Measurements from ENCODE around the gene TNXB. TPM values are rescaled to one million over a fixed set of nuclear protein-coding genes. Genes with fewer than 3 reads are reported as not detected.

TNXB gene
- polyA plus RNA-seq, 3 donors, result 4.3 to 5.6 (median 4.3) TPM

DNA sequence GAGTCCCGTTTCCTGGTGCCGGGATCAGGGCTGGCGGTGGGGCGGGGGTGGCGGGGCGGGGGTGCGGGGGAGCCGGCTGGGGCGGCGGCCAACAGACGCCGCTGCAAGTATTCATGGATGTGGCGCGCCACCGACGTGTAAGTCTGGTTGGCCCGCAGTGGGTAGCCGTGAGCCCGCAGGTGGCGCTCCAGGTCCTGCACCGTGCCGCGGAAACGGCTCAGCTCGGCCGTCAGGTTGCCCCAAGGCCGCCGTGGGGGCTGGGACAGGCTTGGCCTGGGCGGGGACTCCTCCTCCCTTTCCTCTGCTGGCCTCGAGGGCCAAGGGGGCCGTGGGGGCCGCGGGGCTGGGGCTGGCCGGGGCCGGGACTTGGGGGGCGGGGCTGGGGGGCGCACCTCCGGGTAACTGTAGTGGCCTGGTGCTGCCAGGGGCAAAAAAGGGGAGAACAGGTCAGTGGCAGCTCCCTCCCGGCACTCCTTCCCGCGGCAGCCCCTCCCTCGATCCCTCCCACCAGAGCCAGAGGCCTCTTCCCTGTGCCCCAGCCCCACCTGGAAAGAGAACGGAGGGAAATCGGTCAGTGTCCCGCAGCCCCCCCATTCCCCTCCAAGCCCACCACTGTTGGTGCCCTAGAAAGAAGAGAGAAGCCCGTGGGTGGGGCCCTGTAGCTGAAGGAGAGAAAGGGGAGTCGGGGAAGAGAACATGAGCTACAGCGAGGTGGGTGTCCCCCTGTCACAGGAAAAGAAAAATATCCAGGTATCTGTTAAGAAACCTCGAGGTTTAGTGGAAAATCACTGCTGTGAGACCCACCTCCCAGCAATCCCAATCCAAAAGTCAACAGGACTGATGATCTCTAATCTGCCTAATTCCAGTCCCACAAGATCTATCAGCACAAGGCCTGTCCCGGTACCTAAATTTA is 21.3 kb downstream of the TNXB start:
- peak; percentile 68 for DNase-seq

DNA sequence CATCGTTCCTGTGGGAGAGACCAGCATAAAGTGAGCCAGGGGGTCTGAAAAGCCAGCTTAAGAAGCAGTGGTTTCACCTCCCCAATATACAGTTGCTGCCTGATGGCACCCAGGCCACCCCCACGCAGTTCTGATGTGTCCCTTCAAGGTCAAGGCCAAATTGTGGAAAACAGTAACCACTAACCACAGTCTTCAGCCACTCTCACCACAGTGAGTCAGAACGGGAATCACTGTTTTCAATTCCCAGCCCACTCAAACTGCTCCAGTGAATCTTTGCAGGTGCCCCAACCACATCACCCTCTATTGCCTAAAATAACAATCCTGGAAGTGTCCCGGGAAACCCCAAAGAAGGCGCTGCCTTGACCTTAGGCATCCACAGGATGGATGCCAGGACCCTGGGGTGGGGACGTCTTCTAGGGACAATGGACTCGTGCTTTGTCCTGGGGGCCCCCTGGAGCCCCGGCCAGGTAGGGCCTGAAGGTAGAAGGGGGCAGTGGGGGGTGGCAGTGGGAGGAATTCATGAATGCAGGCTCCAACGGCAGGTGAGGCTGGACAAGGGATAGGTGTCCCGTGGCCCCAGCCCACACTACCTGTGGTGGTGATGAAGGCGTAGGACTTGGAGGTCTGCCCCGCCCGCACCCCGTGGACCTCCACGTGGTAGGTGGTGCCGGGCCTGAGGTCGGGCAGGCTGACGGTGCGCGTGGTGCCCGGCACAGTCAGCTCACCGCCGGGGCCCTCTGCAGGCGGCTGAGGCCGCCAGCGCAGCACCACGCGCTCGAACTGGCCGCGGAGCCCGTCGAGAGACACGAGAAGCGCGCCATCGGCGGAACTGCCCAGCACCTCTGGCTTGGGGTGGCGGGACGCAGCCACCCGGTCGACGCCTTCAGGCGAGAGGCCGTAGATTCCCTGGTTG is 22.2 kb downstream of the TNXB start:
- no peak for DNase-seq

DNA sequence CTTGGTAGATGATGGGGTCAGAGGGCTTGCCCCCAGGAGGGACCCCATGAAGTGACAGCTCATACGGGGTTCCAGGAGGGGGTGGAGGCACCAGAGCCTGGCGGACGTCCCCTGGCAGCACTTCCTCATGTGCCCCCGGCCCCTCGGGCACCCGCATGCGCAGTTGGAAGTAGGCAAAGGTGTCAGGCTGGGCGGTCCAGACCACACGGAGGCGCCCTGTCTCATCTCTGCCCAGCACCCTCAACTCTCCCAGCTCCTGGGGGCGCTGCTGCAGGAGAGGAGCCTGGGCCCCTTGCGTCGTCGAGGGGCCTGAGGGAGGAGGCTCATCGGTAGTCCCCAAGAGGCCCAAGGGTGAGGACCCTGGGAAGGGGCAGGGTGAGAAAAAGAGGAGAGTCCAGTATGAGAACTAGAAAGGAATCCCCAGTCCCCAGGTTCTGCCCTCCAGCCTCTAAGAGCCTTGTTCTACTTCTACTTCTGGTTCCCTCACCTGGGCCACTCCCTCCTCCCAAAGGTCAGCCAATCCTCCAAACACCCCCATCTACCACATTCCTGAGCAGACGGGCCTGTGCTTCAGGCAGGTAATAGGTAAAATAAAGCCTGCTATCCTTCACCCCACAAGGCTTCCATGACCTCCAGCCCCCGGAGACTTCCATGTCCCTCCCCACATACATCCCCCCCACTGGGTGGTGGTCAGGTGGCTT is 23.2 kb downstream of the TNXB start:
- no peak for DNase-seq

DNA sequence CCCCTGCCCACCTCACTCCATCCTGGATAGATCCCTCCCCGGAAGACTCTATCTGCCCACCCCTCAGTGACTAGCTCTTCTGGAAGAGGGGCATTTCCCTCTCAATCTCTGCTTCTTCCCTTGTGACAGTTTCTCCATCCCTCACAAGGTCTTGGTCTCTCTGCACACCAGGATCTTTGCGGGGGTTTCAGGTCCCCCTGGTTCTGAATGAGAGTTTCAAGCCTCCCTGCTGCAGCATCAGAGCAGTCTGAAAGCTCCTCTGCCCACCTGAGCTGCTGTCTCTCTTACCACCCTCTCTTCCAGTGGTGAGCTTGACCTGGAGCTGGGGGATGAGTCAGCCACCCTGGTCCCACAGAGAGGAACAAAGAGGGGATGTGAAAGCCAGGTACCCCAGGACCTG is 24.4 kb downstream of the TNXB start:
- DNase-seq, result no peak

DNA sequence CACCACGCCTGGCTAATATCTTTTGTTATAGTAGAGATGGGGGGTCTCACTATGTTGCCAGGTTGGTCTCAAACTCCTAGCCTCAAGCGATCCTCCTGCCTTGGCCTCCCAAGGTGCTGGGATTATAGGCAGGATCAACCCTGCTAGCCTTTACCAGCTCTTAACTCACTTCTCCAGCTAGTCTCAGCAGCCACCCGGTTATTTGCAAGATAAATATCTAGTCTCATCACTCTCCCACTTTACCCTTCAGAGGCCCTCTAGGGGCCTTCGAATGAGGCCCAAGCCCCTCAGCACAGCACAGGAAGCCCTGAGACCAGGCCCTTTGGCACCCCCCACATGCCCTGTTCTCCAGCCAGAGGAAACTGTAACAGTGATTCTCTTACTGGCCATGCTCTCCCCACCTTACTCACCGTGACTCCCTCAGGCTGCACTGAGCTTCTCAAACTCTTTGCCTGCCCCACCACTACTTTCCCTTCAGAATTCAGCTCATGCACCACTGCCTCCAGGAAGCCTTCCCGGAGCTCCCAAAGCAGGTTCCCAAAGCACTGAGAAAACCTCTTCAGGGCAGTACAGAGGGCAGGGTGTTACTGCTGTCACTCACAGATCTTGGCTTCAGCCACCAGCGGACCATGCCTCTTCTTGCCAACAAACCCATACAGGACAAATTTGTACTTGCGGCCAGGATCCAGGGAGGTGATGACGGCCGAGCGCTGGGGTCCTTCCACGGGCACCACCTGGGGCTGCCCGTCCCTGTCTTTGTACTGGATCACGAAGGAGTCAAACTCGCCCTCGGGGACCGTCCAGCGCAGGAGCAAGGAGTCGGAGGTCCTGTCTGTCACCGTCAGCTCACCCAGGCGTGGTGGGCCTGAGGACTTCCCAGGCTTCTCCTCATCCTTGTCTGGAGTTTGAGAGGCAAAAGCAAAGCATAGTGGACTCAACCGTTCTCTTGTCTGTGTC is 25.0 kb downstream of the TNXB start:
- no peak for DNase-seq

DNA sequence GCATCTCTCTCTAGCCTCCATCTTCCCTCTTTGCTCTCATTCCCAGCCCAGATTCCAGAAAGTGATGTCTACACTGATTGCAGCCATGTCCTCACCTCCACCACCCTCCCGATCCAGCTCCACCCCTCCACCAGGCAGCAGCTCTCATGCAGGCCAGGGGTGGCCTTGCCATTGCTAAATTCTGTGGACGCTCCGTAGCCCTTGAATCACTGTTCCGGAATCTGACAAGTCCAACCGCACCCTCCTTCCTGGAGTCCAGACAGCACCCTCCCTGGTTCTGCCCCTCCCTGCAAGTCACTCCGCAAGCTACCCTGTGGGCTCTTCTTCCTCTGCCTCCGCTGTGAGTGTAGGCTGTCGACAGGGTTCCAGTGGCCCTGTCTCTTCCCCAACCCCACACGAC is 26.2 kb downstream of the TNXB start:
- no peak for DNase-seq

DNA sequence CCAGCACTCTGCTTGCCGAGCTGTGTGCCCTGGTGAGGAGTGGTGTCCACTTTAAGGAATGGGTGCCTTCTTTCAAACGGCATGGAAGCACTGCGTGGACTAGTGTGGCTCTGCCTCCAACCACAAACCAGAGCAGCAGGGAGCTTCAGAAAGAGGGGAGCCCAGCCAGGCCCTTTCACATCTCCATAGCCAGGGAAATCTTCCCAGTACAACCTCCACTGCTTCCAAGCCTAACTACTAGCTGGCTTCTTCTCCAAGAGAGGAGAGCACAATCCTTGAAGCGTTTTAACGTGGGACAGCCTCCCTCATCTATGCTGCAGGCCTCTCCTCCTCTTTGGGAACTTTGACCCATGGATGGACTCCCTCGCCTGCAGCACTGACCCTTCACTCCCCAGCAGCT is 26.7 kb downstream of the TNXB start:
- DNase-seq, result no peak

DNA sequence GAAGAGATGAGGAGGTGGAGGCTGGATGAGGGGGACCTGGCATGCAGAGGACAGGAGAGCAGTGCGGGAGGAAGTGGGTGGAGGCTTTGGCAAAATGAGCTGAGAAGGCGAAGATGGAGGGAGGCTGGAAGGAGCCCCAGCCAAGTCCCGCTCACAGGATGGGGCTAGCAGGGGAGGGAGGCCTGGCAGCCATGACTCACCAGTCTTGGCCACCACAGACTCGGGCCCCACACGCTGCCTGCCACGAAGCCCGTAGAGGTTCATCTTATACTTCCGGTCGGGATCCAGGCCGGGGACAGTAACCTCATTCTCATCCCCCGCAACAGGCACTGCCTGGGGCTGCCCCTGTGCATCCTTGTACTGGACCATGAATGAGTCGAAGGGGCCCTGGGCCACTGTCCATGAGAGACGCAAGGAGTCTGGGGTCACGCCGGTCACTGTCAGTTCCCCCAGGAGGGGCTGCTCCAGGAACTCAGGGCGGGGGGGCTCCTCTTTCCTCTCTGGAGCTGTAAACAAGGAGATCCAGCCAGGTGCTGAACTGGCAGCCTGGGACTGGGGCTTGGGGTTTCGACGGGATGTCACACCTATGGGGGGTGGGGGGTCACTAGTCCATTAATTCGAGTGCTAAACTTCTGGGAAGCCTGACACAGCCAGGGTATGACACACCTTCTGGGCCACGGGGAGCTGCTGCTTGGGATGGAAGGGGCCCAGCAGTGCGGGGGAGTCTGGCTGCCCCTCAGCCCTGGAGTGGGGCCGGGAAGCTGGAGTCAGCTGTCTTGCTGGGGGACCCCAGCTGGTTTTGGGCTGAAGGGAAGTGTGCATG is 27.8 kb downstream of the TNXB start:
- DNase-seq, result no peak

DNA sequence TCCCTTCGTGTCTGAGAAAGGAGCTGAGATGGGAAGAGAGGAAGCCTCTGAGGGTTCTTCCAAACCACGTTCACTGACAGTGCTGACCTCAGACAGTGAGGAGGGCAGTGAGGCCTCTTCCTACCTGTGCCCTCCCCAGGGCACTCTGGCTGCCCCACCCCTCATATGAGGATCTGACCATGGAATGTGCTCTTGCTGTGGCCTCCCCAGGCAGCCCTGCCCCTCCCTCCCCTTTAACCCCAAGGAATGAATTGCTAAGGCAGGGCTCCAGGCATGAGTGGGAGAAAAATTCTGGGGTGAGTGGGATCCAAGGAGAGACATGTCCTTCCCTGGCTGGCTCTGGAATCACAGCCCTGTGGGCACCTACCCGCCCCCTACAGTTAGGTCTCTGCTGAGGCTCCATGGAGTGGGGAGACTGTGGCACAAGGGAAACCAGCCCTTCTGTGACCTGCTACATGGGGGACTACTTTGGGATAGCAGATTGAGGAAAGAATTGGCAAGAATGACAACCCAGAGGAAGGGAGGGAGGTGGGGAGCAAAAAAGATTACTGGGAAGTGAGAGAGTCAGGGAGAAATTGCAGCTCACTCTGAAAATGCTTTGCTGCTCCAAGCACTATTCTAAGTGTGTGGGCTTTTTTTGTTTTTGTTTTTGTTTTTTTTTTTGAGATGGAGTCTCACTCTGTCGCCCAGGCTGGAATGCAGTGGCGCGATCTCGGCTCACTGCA is 29.4 kb downstream of the TNXB start:
- DNase-seq, result no peak

DNA sequence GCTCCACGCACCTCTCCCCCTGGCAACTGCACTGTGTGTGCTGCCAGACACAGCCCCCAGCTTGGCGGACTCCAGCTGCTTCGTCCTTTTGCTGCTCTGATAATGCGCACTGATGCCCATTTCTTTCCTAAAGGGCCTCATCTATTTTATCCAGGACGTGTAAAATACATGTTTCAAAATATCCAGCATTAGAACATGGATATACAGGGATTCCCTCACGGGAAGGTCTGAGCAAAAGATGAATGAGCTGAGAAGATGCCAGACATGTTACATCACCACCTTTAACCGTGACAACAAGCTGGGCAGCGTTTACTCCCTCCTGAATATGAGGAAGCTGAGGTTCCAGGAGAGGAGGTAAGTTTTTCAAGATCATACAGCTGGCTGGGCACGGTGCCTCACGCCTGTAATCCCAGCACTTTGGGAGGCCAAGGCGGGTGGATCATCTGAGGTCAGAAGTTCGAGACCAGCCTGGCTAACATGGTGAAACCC is 32.8 kb downstream of the TNXB start:
- DNase-seq, result no peak

DNA sequence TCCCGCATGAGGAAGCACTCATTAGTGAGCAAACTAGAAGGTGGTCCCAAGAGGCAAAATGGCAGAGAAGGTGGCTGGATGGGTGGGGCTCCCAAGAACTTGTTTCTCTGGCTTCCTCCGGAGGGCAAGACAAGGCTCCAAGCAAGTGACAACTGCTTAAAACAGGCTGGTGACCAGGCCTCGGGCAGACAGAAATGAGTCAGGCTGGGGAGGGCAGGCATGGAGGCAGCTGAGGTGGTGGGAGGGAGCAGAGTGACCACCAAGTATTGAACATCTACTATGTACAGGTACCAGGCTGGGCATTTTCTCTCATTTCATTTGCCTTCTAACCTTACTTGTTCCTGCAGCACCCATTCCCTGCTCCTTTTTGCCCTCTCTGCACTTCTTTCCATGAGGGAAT is 33.4 kb downstream of the TNXB start:
- no peak for DNase-seq

DNA sequence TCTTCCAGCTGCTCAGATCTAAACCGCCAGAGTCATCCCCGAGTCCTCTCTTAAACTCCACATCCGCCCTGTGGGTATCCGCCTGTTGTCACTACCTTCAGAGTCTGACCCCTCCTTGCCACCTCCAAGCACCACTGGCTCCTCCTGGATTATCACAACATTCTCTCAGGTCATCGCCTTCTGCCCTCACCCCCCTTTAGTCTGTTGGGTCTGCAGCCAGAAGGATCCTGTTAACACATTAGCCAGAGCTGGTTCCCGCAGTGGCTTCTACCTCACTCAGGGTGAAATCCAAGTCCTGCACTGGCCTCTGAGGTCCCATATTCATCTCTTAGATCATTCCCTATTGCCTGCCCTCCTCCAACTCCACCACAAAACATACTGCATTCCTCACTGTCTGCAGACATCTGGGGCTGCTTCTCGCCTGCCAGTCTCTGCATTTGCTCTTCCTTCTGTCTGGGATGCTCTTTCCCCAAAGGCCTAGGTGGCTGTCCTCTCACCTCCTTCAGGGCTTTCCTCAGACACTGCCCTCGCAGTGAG is 34.1 kb downstream of the TNXB start:
- DNase-seq, result no peak

DNA sequence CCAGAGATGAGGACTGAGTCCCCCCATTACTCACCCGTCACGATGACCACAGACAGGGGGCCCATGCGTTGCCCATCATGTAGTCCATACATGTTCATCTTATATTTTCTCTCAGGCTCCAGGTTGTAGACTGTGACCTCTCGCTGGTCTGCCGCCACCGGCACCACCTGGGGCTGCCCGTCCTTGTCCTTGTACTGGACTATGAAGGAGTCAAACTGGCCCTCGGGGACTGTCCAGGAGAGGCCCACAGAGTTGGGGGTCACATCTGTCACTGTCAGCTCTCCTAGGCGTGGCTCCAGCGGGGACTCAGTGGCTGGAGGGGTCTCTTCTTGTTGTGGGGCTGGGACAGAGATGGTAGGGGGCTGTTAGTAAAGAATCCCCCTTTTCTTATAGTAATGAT is 35.5 kb downstream of the TNXB start:
- no peak for DNase-seq

DNA sequence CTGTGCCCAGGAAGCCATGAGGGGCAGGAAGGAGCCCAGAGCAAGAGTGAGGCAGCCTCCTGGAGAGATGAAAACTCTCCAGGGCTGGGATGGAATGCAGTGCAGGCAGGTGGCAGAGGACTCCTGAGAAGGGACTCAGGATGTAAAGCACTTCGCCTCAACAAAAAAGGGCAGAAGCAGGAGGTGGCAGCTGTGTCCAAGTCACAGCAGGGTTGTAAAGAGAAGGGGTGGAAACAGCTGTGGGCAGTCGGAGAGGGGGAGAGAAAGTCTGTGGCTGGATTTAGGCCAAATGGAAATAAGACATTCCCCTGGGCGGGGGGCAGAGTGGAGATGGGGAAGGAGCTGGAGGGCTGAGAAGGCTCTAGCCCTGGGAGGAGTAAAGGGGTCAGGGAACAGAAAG is 36.0 kb downstream of the TNXB start:
- DNase-seq, result no peak

DNA sequence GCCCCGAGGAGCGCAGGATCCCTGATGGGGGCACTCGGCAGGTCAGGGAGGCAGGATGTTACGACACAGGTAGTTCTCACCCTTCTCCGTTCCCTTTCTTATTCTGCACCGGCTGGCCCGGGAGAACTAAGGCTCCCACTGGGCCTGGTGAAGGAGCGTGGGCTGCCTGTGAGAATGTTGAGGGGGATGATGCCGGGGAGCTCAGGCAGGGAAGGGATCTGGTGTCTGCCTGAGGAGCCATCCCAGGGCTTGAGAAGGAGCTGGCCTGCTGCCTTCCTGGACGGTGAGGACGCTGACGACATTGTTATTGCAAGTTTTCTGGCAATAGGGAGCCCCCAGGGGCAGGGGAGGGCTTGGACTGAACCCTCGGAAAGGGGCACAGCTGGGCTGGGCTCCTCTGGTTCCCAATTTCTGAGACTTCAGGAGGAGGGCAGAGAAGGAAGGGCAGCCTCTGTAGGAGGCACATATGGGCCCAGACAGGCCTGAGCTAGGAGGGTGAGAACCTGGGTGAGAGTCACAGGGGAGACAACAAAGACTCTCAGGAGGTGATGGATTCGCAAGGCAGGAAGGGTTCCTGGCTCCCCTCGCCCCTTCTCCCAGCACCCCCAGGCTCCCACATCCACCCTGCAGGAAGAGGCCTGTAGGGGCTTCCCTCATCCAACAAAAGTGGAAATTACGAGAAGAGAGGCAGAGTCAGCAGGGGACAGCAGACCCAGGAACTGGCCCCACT is 38.2 kb downstream of the TNXB start:
- no peak for DNase-seq

DNA sequence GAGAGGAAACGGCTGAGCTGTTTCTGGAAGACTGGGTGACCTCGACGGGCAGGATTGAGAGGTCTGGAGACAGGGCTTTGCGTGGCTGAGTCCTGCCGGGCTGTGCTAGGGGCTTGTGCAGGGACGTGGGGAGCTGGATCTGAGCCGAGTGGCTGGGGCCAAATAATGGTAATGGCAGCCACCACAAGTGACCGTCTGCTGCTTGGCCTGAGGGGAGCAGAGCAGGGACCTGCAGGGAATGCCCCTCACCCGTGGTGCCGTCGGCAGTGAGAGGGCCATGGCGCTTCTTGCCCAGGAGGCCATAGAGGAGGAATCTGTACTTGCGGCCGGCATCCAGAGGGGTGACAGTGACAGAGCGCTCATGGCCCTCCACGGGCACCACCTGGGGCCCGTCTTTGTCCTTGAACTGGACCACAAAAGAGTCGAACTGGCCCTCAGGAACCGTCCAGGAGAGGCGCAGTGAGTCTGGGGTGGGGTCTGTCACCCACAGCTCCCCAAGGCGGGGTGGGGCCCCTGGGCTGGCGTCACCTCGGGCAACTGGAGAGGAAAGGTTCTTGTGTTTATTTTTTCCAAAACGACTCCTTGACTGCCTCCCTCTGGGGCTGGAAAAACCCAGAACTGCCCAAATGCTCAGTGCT is 39.1 kb downstream of the TNXB start:
- no peak for DNase-seq

DNA sequence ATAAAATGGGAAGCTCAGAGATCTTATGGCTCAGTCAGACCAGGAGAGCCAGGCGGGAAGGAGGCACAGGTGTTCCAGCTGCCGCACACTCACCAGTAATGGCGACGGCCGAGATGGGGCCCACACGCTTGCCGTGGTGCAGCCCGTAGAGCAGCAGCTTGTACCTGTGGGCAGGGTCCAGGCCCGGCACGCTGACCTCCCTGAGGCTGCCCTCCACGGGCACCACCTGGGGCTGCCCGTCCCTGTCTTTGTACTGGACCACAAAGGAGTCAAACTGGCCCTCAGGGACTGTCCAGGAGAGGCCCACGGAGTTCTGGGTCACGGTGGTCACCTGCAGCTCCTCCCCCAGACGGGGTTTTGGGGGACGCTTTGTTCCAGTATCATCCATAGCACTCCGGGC is 39.7 kb downstream of the TNXB start:
- DNase-seq, result no peak

DNA sequence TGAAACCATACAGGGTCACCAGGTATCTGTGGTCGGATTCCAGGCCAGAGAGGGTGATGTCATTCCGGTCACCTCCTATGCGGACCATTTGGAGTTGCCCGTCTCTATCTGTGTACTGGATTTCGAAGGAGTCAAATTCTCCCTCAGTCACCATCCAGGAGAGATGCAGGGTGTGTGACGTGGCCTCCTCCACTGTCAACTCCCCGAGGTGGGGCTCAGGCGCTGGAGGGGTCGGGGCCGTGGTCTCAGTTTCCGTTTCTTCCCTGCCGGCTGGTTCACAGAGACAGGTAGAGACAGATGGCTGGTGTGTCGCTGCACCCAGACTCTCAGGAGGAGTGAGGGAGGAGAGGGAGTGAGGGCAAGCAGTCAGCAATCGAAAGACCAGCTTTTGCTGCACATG is 40.3 kb downstream of the TNXB start:
- no peak for DNase-seq
